Islet of Langerhans (tissue), 1 donor: ENCODE data around the gene EHD2.
"Not testable (repeated sequence)": the region's sequence is repeated elsewhere in the genome, so short reads cannot be mapped to it uniquely, and the experiment has no call there.

Experiments
- FAIRE-seq: peaks from one replicate; lab custom pipeline; 2011; peaks lifted over from hg19 to GRCh38; lab: Jason Lieb, UNC

EHD2 gene

GRCh38 chr19:47691782-47692181, 21.4 kb upstream of the EHD2 start:
- no peak for FAIRE-seq

DNA sequence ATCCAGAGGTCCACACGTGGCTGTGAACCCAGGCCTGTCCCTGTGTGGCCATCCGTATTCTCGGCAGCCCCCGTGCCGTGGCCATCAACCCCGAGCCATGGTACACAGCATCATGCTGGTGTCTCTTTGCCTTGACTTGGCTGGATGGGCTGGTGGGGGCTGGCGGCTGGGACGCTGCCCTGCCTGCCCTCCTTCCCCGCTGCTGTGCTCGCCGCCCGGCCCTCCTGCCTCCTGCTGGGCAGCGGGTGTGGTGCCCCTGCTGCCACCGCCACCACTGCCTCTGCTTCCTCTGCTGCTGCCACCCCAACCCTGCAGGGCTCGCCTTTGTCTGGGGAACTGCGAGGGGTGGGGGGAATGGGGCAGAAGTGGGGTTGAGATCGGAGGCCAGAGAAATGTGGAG, 19.7 kb upstream of the EHD2 start:
- no peak for FAIRE-seq

DNA sequence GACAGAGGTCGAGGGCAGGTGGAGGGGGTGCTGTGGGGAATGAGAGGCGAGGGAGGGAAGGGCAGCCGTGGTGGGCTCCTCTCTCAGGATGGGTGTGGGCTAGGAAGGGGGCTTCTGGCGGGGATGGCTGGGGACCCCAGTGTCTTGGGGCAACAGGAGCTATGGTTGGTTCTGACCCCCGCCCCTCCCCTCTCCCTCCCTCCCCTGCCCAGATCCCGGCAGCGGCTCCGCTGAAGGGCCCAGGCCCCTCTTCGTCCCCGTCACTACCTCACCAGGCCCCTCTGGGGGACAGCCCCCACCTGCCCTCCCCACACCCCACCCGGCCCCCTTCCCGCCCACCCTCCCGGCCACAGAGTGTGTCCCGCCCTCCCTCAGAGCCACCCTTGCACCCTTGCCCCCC, 19.3 kb upstream of the EHD2 start:
- FAIRE-seq, result no peak

DNA sequence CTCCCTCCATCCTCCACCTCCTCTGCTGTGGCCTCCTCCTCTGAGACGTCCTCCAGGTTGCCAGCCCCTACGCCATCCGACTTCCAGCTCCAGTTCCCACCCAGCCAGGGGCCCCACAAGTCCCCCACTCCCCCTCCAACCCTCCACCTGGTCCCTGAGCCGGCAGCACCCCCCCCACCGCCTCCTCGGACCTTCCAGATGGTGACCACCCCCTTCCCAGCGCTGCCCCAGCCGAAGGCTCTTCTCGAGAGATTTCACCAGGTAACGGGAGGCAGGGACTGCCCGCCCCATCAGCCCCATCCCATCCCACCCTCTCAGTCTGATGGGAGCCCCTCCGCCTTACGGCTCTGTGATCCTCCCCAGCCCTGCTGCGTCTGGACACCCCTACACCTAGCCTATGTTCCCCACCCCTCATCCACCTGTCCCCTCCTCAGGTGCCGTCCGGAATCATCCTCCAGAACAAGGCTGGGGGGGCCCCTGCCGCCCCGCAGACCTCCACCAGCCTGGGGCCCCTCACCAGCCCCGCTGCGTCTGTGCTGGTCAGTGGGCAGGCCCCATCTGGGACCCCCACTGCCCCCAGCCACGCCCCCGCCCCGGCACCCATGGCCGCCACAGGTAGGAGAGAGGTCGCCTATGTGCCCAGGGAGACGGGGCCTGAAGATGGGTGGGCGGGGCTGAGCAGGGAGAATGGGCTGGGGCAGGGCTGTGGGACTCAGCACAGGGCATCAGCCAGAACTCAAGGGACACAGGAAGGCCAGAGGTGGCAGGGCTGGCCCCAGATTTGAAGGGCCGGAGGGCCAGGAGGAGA, 18.6 kb upstream of the EHD2 start:
- no peak for FAIRE-seq

DNA sequence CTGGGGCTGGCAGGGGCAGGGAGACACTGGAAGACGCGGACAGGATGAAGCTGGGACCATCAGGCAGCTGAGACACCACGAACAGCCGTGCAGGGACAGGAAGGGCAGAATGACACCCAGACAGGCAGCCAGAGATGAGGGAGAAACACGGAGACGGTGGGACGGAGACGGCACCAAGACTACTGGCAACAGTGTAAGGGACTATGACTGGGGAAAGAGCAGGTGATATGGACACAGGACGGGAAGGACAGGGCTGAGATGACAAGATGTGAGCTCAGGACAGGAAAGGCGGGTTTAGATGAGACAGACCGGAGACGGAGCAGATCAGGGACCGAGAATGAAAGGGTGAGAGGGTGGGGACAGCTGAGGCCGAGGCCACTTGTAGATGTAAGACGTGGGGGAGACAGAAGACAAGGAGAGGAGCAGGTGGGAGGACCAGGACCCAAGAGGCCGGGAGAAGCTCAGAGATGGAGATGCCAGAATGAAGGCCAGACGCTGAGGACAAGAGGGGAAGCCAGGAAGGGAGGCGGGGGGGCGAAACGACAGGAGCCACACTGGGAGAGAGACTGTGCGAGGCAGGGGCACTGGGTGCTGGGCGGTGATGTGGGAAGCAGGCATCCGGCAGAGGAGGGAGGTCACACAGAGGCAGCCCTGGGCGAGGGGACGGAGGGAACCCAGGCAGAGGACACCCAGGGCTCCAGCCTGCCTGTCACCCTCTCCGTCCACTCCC, 17.5 kb upstream of the EHD2 start:
- FAIRE-seq, result no peak

GRCh38 chr19:47696635-47697034, 16.6 kb upstream of the EHD2 start:
- no peak for FAIRE-seq

DNA sequence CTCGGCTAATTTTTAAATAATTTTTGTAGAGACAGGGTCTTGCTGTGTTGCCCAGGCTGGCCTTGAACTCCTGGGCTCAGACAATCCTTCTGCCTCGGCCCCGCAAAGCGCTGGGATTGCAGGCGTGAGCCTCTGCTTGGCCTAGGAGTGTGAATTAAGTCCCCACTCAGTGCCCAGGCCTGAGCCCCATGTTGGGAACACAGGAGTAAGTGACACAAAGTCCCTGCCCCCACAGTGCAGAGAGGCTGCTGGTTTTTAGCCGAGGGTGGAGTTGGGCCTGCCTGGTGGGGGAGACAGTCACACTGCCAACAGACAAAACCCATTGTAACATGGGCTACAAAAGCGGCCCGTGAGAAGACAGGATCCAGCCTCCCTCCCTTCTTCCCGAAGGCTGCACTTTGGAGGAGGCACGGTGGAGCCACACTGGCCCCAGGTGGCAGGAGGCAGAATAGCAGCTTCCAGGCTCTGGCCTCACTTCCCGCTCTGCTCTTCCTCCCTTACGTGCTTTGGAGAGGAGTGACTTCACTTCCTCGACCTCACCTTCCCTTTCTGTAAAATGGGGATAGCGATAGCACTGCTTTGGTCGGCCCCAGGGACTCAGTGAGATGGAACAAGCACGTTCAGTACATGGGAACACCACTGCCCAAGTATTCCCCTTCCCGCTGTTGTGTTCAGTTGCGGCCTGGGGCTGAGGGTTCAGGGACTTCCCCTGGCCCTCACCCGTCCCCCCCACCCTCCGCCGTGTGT, 15.2 kb upstream of the EHD2 start:
- FAIRE-seq, result no peak

- no peak for FAIRE-seq
Measured at GRCh38 chr19:47698631-47699359, 14.4 kb upstream of the EHD2 start.

DNA sequence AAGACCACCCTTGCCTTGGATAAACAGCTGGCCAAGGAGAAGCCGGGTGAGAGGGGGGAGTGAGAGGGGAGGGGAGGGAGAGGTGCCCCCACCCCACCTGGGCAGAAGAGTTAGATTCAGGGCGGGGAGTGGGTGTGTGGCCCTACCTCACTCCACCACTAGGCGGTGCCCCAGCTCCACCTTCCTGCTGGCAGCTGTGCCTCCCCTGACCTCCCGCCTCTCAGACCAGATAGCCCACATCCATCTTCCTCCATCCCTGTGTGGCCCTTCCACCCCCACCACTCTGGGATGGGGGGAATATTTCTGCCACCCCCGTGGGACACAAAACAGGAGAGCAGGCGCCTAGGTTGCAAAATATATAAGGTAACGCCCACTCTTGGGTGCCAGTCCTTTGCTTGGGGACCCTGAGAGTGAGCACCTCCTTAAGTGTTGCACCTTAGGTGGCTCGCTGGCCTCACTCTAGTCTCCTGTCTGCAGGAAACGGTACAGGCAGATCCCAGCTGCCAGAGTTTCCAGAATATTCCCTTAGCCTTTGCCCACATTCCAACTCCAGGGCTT, 13.8 kb upstream of the EHD2 start:
- FAIRE-seq, result no peak

DNA sequence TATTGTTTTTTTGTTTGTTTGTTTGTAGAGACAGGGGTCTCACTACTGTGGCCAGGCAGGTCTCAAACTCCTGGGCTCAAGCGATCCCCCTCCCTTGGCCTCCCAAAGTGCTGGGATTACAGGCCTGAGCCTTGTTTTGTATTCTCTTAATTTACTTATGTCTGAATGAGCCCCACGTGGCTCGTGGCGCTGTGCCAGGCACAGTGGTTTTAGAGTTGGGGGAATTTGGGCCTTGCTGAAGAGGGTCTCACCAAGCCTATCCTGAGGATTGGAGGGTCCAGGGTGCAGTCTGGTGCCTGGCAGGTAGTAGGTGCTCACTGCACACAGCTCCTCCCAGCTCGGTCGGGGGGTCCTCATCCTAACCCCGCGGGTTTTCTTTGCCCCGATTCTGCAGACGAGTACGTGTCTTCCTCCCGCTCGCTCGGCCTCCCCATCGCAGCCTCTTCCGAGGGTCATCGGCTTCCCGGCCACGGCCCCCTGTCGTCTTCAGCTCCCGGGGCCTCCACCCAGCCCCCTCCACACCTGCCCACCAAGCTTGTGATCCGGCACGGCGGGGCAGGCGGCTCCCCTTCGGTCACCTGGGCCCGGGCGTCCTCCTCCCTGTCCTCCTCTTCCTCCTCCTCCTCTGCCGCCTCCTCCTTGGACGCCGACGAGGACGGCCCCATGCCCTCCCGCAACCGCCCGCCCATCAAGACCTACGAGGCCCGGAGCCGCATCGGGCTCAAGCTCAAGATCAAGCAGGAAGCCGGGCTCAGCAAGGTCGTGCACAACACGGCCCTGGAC, 12.1 kb upstream of the EHD2 start:
- FAIRE-seq, result no peak

DNA sequence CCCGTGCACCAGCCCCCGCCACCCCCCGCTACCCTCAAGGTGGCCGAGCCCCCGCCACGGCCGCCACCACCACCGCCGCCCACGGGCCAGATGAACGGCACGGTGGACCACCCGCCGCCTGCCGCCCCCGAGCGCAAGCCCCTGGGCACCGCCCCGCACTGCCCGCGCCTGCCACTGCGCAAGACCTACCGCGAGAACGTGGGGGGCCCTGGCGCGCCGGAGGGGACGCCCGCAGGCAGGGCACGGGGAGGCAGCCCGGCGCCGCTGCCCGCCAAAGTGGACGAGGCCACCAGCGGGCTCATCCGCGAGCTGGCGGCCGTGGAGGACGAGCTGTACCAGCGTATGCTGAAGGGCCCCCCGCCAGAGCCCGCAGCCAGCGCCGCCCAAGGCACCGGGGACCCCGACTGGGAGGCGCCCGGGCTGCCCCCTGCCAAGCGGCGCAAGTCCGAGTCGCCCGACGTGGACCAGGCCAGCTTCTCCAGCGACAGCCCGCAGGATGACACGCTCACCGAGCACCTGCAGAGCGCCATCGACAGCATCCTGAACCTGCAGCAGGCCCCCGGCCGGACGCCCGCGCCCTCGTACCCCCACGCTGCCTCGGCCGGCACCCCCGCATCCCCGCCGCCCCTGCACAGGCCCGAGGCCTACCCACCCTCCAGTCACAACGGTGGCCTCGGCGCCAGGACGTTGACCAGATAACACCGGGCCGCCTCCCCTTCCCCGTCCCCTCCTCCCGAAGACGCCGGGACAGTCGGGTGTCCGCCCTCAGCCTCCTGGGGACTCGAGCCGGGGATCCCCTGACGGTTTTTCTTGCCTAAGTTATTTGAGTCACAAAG, 11.3 kb upstream of the EHD2 start:
- FAIRE-seq, result no peak

DNA sequence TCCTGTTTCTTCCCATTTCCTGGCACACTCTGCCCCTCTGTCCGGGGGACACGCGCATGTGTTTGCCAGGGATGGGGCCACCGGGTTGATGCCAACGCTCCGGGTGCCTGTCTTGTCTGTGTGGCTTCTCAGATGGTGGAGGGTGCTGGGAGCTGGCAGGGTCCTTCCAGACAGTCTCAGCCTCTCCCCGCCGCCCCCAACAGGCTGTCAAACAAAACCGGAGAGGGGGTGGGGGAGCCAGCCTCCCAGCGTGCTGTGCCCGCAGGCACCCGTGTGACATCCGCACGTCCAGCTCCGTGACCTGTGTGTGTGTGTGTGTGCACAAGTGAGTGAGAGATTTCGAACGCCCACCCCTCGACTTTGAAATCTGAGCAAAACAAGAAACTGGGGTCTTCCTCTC, 10.6 kb upstream of the EHD2 start:
- no peak for FAIRE-seq

DNA sequence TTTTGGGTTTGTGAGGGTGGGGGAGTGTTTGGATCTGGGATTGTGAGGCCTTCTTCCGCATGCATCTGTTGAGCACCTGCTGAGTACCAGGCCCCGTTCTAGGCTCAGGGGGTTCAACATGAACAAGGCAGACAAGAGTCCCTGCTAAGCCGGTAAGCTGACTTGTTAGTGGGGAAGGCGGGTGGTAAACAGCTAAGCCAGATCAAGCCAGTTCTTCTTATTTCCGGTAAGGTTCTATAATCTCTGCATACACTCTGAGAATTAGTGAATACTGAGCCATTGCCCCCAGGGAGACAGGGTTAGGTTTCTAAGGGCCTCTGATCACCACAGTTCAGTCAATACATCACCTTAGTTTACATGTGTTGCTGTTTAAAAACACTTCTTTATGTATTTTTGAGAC, 9.9 kb upstream of the EHD2 start:
- FAIRE-seq, result no peak

DNA sequence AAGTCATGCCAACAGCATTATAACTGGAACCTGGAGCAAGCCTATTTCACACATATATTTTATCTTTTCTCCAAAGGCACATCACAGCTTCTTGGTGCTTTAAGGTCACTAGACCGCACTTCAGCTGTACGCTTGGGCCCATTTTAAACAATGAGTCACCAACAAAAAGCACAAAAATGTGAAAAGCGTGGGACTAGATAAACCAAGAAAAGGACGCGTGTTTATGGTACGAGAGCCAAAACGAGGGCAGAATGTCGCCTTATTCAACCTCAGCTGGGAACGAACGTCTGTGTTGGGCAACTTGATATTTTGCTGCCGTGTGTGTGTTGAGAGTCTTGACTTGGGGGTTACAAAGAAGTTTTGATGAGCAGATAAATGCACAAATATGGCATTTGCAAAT, 9.2 kb upstream of the EHD2 start:
- FAIRE-seq, result no peak

DNA sequence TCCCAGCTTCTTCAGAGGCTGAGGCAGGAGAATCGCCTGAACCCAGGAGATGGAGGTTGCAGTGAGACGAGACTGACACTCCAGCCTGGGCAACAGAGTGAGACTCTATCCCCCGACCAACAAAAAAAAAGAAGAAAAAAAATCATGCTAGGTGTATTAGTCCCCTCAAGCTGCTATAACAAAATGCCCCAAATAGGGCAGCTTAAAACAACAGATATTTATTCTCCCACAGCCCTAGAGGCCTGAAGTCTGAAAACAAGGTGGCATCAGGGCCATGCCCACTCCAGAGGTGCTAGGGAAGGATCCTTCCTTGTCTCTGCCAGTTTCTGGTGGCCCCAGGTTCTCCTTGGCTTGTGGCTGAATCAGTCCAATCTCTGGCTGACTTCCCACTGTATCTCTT, 8.6 kb upstream of the EHD2 start:
- no peak for FAIRE-seq

GRCh38 chr19:47707135-47707925, 5.9 kb upstream of the EHD2 start:
- FAIRE-seq, result no peak

DNA sequence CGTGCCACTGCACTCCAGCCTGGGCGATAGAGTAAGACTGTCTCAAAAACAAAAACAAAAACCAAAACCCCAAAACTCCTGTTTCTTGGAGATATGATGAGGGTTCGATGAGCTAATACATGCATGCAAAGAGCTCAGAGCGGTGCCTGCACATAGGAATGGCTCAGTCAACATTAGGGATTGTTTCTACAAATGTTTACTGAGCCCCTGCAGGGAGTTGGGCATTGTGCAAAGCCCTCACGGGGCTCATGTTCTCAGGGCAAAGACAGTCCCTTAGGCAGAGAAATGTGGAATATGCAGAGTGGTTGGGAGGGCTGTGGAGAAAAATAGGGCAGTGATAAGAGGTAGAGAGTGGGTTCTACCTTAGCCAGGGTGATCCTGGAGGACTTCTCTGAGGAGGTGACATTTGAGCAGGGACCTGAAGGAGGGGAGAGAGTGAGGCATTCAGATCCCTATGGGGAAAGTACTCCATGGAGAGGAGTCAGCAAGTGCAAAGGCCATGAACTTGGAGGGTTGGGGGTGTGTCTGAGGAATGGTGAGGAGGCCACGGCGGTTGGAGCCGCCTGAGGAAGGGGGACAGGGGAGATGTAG, 1.5 kb upstream of the EHD2 start:
- FAIRE-seq, result no peak

GRCh38 chr19:47714339-47714738, 1.1 kb downstream of the EHD2 start:
- FAIRE-seq, result no peak

GRCh38 chr19:47714855-47715254, 1.6 kb downstream of the EHD2 start:
- not testable (repeated sequence) for FAIRE-seq
